Measurements from ENCODE around the gene EPHX1.
"Not testable (repeated sequence)": the region's sequence is repeated elsewhere in the genome, so short reads cannot be mapped to it uniquely, and the experiment has no call there.

Gene EPHX1

DNA sequence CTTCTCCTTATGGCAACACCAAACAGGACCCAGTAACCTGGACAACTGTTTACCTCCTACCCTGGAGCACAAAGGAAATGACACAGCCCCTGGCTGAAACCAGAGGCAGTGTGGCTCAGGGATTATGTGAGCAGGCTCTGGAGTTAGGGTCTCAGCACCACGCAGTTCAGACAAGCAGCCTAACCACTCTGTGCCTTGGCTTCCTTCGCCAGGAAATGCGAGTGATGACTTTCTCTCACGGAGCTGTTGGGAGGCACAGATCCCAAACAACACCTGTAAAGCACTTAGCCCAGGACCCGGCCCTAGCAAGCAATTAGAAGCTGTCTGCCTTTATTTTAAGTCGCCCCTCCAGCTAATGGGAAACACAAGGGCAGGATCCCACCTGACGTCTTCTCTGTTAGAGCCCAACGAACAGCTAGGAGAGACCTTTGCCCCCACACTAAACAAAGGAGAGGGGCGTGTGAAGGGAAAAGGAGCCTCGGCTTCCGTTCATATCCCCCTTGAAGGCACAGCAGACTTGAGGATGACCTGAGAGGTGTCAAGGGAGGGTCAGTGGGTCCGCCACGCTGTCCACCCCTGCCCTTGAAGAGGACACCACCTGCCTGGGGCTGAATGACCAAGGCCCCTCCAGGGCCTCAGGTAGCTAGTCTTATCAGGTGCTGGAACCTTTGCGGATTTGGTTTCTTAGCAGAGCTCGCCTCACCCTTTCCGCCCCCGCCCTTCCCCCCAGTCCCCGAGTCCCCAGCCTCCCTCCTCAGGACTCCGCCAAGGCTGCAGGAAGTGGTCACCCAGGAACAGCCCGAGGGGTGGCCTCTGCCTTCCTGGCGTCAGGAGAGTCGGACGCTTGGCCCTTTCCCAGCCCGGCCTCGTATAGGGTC lies 71.4 kb downstream of the EPHX1 start:
- peak in 1 of 3 donors; percentile 38 for DNase-seq (ENCODE audit: low read depth in 3 of 3)

DNA sequence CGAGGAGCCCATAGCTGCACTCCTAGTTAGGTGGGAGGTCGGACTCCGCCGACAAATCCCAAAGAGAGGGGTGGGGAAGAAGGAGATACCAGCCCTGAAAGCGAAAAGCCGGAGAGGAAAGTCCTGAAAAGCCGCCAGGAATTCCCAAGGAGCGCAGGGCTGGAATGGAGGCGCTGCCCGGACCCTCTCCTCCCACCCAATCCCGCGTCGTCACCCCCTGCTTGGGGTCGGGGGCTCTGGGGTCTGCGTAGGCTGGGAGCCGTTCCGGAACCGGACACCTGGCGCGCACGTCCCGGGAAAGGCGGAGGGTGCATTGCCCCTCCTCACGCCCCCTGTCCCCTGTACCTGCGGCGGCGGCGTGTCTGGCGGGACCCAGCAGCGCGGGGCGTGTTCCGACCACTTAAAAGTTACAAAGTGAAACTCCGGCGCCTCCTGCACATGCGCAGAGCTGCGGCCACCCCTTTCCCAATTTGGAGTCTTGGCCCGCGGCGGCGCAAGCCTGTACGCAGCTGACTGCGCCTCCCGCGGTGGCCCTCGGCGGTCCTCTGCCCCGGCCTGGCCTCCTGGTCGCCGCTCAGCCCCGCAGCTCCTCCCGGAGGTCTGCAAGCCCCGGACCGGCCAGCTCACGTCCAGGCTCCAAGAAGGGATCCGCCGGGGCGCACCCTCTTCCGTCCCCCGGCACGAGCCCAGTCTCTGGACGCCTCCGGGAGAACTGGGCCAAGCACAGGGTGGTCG lies 72.2 kb downstream of the EPHX1 start, which contains the start of gene TMEM63A:
TSS of gene TMEM63A (minus strand) at position 422 of the 735 bp plus-strand sequence. CDS start 4,800 bp downstream, outside the sequence.
- DNase-seq (ENCODE audit: low read depth in 3 of 3), result peak; percentile 64 to 78 (median 70)

DNA sequence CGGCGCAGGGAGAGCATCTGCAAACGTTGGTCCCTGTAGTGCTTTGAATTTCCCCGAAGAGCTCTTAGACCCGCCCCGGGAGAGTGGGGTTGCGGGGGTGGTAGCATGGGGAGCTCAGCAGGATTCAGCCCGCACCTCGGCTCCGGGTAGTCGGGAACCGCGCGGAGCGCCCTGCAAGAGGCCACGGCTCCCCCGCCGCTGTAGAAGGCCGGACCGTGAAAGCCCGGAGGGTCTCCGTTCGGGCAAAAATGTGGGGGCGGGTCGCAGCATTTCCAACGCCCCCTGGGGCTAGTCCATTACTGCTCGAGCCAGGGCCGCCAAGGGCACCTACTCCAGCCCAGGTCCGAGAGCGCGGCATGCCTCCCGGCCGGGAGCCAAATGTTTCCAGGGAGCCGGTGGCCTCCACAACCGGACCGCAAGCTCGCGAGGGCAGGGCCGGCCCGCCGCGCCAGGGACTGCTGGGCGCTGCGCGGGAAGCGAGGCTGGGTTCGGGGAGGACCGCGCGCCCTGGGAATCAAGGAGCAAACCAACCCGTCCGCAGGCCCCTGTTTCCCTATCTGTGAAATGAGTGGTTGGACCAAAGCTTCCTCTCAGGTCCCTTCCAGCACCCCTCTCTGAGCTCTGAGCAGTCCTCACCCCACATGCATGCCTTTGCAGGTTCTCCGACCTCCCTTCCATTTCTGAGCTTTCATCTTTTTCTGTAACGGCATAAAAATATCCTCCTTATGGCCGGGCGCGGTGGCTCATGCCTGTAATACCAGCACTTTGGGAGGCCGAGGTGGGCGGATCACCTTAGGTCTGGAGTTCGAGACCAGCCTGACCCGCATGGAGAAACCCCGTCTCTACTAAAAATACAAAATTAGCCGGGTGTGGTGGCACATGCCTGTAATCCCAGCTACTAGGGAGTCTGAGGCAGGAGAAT lies 73.0 kb downstream of the EPHX1 start:
- peak in 1 of 3 donors; percentile 41 for DNase-seq (ENCODE audit: low read depth in 3 of 3)

DNA sequence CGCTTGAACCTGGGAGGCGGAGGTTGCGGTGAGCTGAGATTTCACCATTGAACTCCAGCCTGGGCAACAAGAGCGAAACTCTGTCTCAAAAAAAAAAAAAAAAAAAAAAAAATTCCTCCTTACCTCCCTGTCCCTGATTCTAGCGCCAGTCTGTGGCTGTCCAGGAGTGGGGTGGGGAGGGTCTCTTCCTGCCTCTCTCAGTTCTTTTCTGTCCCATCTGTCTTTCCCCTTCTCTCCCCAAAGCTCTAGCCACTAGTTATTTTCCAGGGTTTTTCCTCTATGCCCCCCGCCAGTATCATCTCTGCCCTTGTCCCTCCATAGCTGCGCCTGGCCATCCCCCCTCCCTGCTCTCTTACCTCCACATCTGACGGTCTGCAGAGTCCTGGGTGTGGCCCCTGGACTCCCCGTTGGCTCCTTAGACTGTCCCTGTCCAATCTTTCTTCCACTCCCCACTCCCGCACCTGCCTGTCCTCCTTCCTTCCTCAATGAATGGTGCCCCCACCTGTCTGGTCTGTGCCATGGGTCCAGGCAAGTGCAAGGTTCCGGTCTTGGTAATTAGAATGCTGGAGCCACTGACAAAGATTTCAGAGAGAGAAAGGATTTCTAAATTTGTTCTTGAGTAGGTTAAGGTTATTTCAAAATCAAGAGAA lies 73.8 kb downstream of the EPHX1 start:
- DNase-seq (ENCODE audit: low read depth in 3 of 3), result no peak

DNA sequence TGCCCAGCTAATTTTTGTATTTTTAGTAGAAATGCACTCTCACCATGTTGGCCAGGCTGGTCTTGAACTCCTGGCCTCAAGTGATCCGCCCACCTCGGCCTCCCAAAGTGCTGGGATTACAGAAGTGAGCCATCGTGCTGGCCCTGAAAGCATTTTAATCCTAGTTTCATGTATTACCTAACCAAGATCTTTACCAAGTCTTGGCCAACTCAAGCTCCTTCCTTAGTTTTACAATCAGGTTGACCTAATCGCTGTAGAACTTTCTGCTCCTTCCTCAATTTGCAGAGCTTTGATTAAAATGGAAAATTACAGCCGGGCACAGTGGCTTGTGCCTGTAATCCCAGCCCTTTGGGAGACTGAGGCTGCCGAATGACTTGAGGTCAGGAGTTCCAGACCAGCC lies 75.4 kb downstream of the EPHX1 start:
- DNase-seq (ENCODE audit: low read depth in 3 of 3), result no peak

DNA sequence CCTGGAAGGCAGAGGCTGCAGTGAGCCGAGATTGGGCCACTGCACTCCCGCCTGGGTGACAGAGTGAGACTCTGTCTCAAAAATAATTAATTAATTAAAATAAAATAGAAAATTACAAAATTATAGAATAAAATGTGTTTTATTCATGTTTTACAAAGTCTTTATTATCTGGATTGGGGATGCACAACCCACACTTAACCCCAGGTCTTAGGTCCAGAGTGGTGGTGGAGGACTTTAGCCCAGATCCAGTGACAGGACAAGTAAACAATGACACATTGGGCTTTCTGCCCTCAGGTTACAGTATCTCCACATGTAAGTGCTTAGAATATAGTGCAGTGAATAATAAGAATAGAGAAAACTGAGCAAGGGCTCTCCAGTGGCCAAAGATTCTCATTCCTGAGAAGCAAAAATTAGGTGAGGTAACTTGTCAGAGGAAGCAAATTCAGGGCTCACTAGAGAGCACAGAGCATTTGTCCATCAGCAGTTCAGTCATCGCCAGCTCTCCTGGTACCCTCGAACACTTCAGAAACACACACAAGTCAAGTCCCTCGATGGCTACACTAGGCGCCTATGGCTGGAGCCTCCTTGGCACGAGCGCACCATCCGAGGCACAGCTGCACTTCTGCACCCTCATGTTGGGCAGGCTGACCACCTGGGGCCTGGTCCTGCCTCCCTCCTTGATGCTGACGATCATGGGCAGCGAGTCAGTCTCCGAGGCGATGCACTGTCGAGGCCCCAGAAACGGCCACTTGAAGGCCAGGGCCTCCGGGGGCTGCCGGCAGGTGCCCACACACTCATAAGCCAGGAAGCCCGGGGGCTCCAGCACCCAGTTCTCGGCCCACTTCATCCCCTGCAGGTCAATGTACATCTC lies 76.5 kb downstream of the EPHX1 start:
- DNase-seq (ENCODE audit: low read depth in 3 of 3), result no peak

DNA sequence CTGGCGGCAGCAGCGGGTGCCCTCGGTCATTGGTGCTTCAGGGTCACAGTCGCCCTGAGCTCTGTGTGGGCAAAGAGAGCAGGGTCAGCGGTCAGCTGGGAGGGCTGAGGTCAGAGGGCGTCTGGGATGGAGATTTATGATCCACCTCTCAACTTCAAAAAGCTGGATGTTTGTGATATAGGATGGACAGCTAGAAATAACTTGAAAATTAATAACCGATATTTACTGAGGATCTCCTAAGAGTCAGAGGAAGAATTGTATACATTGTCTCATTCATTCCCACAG lies 77.0 kb downstream of the EPHX1 start:
- DNase-seq (ENCODE audit: low read depth in 3 of 3), result no peak

DNA sequence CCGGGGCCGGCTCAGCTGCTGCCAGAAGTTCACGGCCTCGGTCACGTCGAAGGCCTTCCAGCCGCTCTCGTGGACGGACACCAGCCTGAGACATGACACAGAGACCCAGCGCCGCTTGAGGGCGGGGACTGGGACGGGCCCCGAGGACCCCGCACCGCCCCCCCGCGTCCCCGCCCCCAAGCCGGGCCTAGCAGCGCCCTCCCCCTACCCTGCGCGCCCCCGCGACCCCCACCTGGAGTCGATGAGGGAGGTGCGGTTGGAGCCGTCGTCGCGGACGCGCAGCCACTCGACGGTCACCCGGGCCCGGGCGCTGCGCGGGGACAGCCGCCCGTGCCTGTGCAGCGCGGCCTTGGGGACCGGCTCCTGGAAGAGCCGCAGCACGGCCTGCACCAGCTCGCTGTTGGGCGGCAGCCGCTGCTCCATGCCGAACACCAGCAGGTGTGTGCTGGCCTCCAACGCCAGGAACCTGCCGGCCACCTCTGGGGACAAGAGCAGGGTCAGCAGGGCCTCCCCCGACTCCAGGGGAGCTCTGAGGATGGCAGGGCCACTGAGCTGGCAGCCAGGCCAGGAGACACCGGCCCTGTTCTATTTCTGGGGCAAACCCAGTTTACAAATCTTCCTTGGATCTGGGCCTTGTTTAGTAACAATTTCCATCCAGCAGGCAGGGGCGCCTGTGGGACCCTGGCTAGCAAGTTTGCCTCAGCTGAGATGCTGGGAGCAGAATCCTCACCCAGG lies 77.8 kb downstream of the EPHX1 start:
- DNase-seq (ENCODE audit: low read depth in 3 of 3), result not testable (repeated sequence)

DNA sequence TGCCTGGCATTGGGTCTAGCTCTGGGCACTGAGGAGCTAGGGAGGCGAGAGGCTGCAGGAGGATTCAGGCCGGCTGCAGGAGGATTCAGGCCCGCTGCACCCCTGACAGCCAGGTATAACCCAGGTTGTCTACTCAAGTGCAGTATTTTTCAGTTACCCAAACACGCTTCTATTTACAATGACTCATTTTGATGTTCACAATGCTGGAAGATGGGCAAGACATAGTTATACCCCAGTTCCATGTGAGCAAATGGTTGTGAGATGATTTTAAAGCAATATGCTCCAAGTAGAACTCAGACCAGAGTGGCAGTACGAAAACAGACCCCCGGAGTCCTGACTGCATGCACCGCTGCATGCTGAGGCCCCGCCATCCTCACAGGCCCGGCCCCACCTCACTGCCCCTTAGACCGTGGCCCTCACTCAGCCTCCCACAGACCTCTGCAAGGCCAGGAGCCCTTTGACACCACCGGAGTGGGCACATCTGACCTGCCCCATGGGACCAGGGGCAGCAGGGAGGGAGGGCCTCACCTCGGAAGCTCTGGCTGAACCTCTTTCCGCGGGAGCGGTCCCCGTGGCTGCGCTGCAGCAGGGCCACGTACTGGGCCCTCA lies 78.5 kb downstream of the EPHX1 start:
- no peak for DNase-seq (ENCODE audit: low read depth in 3 of 3)

DNA sequence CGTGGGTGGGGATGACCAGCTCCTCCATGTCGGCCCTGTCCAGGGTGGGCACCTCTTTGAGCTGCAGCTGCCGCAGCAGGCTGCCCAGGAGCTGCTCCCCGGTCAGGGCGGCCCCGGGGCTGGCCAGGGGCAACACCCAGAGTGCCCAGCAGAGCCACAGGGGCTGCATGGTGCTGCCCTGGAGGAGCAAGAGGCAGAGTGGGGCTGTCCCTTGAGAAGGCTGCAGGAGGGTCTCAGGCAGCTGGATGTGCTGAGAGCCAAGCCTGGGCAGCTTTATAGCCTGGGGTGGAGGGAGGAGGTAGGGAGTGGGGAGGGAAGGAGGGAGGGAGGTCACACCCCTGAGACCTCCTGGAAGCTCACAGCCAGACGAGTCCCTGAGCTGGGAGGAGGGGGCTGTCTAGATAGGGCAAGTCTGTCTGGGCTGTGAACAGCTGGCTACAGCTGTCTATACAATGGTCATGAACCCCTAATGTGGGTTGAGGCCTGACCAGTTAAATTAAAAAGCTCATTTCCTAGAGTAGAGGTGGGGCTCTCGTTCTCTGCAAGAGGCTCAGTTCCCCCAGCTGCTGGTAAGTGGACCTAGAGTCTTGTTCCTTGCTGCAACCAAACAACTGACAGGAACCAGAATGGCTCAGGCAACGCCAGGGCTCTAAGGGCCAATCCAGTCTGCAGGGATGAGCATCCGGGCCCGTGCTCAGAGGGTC lies 79.1 kb downstream of the EPHX1 start, which contains the start of gene LEFTY1:
TSS of gene LEFTY1 (minus strand) at position 249 of the 704 bp plus-strand sequence. CDS start at position 169, 80 bp downstream.
- no peak for DNase-seq (ENCODE audit: low read depth in 3 of 3)

DNA sequence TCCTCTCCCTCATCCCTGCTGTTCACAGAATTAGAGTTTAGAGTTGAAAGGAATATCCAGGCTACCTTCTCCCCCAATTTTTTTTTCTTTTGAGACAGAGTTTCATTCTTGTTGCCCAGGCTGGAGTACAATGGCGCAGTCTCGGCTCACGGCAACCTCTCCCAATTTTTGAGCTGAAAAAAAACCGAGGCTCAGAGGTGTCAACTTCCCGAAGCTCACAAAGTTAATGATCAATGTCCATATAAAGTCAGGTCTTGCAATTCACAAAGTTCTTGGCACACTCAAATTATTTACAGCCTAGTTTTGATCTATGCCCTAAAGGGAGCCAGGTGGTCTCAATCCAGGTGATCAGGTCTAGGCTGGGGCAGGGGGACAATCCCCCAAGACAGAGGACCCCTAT lies 79.8 kb downstream of the EPHX1 start:
- DNase-seq (ENCODE audit: low read depth in 3 of 3), result no peak

DNA sequence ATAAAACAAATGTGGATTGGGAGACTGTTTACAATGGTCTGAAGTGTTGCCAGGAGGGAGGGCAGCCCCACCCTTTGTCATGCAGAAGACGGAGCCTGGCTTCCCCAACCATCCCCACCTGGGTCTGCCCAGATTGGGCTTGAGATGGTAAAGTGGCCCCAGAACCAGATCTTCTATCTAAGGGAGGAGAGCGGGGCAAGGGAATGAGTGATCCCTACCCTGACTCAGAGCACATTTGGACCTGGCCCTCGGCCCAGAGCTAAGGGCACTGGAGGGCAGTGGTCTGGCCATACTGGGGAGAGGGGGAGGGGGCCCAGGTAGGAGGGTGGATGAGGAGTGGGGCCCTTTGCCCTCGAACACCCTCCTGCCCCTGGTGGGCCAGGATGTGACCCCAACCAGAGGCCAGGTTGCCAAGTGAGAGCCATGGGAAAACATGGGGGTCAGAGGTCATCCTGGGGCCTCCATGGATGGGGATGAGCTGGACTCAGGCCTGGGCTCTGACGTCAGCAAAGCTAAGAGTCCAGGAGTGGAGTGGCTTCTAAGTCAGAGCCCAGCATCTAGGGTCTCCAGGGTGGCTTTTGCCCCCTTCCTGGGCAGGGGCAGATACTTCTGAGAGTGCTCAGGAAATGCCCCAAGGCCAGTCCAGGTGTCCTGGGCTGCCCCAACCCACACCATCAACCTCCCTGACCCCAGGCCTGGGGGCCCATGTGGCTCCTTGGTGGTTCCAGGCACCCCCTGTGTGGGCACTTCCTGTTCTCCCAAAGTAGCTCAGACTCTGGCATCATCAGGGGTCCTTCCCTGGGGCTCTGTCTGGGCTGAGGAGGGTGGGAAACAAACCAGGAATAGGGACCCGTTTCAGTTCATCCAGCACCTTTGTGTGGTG lies 80.7 kb downstream of the EPHX1 start:
- no peak for DNase-seq (ENCODE audit: low read depth in 3 of 3)

DNA sequence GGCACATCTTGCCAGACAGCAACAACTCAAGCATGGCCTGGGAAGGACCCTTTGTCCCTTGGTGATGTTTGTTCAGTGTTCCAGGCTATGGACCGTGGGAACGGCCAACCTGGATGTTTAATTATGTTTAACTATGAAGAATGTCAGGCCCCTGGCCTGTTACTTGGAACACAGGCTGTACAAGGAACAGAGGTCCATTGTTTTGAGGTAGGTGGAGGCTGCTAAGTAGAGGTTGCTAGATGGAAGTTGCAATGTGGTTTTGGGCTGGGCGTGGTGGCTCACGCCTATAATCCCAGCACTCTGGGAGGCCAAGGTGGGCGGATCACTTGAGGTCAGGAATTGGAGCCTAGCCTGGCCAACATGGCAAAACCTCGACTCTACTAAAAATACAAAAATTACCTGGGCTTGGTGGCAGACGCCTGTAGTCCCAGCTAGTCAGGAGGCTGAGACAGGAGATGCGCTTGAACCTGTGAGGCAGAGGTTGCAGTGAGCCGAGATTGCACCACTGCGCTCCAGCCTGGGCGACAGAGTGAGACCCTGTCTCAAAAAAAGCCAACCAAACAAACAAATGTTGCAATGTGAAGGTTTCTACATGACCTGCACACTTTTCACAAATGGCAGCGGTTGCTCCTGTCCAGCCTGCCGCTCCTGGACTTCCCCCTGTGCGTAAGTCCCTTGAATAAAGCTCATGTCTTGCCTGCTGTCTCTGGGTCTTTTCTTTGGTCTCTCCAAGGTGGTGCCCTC lies 81.5 kb downstream of the EPHX1 start:
- no peak for DNase-seq (ENCODE audit: low read depth in 3 of 3)

DNA sequence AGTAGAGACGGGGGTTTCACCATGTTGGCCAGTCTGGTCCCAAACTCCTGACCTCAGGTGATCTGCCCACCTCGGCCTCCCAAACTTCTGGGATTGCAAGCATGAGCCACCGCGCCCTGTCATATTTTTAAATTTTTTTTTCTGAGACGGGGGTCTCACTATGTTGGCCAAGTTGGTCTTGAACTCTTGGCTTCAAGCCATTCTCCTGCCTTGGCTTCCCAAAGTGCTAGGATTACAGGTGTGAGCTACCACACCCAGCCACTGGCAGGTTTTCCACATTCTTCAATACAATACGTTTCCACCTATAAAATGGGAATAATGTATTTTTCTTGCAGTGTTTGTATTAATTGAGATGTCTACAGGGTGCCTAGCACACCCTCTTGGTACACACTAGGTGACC lies 82.4 kb downstream of the EPHX1 start:
- DNase-seq (ENCODE audit: low read depth in 3 of 3), result no peak

Measured in stimulated activated CD4-positive, alpha-beta T cell treated with anti-CD3 and anti-CD28 coated beads, TNF-alpha, amount 100 ng/mL, for 48 hours (primary cell).